Medulla oblongata (tissue), 1 donor: ENCODE results near the gene RIMKLA.

Experiments used
- DNase-seq: peaks from one replicate; pipeline ENCODE4 v3.0.0-alpha.2; 2015; ENCODE audit errors: extremely low spot score

RIMKLA gene, protein sequence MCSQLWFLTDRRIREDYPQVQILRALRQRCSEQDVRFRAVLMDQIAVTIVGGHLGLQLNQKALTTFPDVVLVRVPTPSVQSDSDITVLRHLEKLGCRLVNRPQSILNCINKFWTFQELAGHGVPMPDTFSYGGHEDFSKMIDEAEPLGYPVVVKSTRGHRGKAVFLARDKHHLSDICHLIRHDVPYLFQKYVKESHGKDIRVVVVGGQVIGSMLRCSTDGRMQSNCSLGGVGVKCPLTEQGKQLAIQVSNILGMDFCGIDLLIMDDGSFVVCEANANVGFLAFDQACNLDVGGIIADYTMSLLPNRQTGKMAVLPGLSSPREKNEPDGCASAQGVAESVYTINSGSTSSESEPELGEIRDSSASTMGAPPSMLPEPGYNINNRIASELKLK

DNA sequence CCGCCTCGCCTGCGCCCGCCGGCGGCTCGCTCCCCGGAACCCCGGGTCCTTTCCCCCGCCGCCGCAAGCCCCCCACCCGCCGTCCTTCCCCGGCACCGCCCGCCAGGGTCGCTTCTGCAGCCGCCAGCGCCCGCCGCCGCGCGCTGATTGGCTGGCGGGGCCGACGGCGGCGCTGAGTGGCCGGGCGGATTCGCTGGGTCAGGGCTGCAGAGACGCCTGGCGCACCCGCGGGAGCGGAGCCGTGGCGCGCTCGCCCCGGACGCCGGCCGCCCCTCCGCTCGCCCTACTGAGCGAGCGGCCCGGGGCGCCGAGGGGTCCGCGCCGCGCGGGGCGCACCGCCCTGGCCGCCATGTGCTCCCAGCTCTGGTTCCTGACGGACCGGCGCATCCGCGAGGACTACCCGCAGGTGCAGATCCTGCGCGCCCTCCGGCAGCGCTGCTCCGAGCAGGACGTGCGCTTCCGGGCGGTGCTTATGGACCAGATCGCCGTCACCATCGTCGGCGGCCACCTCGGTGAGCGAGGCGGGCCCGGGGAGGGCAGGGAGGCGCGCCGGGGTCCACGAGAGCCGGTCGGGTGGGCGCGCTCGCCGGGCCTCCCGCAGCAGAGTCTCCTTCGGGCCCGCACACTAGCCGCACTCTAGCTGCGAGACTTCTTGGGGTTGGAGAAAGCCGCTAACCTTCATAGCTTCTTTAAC, at the start of gene RIMKLA:
RIMKLA (plus strand) TSS at position 207 of the 694 bp plus-strand sequence; CDS start at position 350, 143 bp downstream.
- DNase-seq = peak; percentile 68

- no peak for DNase-seq
These were observed 47.7 kb upstream of the RIMKLA start for GRCh38 chr1:42332877-42333276.

GRCh38 chr1:42333662-42334239, 46.8 kb upstream of the RIMKLA start:
- DNase-seq = no peak

DNA sequence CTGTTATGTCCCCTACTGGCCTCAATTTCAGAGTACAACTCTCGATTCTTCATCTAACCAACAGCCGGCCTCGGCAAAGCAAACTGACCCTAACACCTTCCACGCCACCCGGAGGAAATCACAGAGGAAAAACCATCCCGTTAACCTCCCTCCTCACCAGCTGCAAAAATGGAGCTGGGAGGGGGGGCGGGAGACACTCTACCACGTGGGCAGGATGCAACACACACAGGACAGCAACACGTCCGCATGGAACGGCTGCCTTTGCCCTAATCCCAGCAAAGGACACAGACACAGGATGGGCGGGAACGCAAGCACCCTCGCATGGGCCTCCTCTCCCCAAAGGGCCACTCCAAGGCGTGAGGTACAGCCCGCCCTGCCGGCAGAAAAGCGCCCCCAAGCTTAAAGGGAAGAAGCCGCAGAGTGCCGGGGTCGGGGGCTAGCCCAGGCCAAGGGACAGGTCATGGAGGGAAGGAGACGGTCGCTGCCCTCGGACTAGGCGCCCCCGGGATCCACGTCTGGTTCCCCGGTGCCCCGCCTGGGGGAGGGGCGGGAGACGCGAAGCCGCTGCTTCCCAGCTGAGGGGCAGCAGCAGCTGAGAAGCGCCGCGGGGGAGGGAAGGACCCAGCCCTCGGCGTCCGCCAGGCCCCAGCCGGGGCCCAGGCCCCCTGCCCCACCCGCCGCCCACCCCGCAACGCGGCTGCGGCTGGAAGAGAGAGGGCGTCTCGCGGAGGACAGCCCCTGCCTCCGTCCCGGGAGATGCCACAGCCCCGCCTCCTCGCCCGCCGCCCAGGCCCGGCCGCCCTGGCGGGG, 46.1 kb upstream of the RIMKLA start:
- DNase-seq = peak; percentile 59

- DNase-seq = peak; percentile 89
These were observed 45.4 kb upstream of the RIMKLA start, which contains the start of gene FOXJ3 for GRCh38 chr1:42335050-42335808. FOXJ3 (minus strand) TSS chr1:42335235; CDS start chr1:42311093, 24,142 bp downstream.

GRCh38 chr1:42335809-42336518, 44.6 kb upstream of the RIMKLA start:
- peak; percentile 19 for DNase-seq

DNA sequence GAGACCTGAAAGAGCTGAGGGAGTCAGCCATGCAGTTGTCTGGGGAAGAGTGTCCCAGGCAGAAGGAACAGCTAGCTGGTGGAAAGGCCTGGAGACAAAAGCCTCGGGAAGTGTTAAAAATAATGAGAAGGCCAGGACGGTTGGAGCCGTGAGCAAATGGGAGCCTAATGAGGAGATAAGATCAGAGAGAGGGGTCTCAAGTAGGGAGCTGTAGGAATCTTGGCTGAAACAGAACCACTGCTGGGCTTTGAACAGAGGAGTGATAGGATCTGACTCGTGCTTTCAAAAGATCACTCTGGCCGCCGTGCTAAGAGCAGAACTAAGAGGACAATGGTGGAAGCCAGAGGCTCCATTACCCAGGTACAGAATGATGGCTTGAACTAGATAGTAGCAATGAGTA, 43.6 kb upstream of the RIMKLA start:
- DNase-seq = no peak

- DNase-seq = no peak
These were observed 40.5 kb upstream of the RIMKLA start for GRCh38 chr1:42340093-42340492.

GRCh38 chr1:42340901-42341300, 39.7 kb upstream of the RIMKLA start:
- DNase-seq = peak; percentile 18

DNA sequence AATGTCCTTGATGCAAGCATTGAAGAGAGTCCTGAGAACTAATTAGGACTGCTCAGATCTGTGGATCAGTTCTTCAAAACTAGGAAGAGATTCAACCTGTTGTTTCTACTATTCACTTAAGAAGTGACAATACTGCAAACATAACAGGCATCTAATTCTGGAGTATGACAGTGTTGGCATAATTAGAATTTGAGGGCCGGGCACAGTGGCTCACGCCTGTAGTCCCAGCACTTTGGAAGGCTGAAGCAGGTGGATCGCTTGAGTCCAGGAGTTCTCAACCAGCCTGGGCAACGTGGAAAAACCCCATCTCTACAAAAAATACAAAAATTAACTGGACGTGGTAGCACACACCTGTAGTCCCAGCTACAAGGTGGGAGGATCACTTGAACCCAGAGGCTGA, 37.5 kb upstream of the RIMKLA start:
- no peak for DNase-seq

DNA sequence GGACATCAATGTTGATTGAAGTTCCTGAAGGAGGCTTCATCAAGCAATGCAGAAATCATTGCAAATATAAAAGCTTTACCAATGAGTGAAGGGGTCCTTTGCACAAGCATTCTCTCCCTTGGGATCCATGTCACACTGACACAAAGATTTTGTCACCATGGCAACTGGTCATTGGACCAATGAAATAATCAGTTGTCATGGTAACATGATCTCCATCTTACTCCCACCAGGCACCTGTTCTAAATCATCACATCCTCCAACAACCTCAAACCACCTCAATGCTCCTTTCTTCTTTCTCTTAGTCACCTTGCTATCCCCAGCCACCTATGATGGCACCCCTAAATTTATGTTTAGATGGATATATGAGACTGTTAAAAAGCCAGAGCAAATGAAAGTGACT, 32.1 kb upstream of the RIMKLA start:
- no peak for DNase-seq

GRCh38 chr1:42350086-42350485, 30.5 kb upstream of the RIMKLA start:
- DNase-seq = no peak

GRCh38 chr1:42358791-42359190, 21.8 kb upstream of the RIMKLA start:
- no peak for DNase-seq

GRCh38 chr1:42359466-42359865, 21.1 kb upstream of the RIMKLA start:
- no peak for DNase-seq

- no peak for DNase-seq
These were observed 16.5 kb upstream of the RIMKLA start for GRCh38 chr1:42364089-42364488.

DNA sequence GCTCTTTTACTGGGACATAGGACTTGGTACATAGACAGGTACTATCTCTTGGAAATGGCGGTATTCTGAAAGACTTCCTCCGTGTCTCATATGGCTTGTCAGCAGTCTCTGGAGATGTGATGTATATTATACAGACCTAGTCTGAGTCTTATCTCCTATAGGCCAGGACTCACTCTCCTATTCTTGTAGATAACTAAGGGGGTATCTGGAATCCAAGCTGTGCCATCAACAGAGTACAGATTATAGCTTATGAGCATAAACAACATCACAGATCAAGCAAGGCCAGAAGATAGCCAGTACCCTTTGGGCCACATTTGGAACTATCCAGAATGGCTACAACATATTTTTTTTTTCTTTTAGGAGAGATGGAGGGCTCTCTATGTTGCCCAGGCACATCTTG, 16.1 kb upstream of the RIMKLA start:
- DNase-seq = no peak

DNA sequence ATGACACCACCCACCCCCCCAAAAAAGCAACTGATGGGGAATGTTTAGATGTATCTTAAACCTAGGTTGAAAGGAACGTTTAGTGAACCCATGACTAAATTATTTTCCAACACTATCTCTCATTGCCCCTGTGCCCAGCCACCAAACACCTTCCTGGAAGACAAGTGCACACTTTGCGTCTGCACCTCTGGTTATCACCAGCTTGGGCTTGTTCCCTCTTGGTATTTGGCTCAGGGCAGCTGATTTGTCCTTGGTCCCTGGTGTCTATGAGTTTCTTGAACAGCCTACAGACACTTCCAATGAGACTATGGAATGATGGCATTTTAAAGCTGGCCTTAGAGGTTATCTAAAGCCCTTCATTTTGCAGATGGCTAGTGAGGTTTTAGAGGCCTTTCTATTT, 15.5 kb upstream of the RIMKLA start:
- DNase-seq = no peak

GRCh38 chr1:42368096-42368795, 12.3 kb upstream of the RIMKLA start:
- no peak for DNase-seq

DNA sequence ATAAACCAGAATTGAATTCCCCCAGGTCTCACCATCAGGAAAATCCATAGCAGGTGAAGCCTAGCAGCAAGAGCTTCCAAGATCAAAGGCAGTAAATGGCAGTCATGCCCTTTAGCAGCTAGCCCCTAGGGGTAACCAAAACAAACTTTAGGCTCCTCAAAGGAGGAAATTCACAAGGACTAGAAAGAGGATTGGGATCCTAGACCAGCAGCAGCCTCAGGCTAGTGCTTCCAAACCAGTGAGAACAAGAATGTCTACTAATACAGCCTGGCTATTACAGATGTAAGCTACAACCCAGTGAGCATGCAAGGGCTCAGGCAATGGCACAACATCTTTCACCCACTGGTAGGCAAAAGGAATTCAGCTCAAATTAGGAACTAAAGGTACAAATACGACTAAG, 11.1 kb upstream of the RIMKLA start:
- no peak for DNase-seq
